Measurements from ENCODE around the gene CST9.
"Not testable (repeated sequence)": the region's sequence is repeated elsewhere in the genome, so short reads cannot be mapped to it uniquely, and the experiment has no call there.

Gene CST9

GRCh38 chr20:23622401-23622800, 16.7 kb upstream of the CST9 start:
- not testable (repeated sequence) for FAIRE-seq

DNA sequence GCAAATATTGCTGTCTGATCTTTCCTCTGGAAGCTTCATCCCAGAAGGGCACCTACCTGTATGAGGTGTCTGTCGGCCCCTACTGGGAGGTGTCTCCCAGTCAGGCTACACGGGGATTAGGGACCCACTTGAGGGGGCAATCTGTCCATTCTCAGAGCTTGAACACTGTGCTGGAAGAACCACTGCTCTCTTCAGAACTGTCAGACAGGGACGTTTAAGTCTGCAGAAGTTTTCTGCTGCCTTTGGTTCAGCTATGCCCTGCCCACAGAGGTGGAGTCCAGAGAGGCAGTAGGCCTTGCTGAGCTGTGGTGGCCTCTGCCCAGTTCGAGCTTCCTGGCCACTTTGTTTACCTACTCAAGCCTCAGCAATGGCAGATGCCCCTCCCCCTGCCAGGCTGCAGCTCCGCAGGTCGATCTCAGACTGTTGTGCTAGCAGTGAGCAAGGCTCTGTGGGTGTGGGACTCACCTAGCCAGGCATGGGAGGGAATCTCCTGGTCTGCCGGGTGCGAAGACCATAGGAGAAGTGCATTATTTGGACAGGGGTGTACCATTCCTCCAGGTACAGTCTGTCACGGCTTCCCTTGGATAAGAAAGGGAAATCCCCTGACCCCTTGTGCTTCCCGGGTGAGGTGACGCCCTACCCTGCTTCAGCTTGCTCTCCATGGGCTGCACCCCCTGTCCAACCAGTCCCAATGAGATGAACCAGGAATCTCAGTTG, 15.1 kb upstream of the CST9 start:
- FAIRE-seq = not testable (repeated sequence)

DNA sequence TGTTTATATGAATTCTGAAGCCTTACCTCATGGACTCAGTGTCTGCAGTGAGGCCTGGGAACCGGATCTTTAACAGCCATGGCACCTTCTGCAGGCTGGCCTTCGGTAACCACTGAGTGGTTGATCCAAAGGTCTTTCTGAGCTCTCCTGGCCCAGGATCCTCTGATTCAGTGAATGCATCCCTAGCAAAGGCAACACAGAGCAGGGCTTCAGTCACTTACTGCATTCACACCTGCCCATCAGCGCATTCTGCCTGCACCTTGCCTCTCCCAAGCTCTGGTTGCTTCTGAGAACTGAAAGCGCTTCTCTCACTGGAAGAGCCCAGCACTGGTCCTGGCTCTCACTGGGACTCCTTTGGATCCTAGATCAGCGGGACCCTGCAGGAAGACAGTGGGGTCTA, 8.4 kb upstream of the CST9 start:
- no peak for FAIRE-seq

DNA sequence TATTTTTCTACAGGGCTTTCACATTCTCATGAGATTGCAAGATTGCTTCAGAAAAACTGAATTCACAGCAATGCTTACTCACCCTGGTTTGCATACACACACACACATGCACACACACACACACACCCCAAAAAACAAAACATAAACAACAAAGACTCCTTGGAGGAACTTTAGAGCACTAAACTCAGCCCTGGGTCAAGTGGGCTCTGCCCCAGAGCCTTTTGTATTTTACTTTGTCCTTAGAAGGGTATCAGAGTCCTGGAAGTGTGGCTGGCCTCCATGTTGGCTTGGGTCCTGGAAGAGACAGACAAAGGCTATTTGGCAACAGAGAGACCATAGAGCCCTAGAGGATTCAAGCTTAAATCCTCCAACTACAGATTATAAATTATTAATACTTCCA, 8.0 kb upstream of the CST9 start:
- FAIRE-seq = no peak

DNA sequence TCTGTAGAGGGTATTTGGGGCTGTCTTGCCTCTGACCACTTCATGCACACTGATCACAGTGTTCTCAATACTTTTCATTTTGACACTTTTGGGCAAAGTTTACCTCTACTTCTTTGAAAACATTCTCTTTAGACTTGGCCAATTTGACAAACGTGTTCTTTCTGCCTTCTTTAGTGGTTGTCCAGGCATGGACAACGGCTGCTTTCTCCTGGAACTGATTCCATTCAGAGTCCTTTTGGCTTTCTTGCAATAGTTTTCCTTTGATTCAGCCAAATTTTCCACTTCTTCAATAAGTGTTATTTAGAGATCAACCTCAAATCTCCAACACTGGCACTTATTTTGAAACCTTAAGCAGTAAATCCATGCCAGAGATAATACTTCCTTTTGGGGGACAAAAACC, 6.7 kb upstream of the CST9 start:
- no peak for FAIRE-seq

GRCh38 chr20:23609486-23610109, 3.9 kb upstream of the CST9 start:
- no peak for FAIRE-seq

- FAIRE-seq = no peak
Observed at GRCh38 chr20:23608251-23608846, 2.6 kb upstream of the CST9 start.

DNA sequence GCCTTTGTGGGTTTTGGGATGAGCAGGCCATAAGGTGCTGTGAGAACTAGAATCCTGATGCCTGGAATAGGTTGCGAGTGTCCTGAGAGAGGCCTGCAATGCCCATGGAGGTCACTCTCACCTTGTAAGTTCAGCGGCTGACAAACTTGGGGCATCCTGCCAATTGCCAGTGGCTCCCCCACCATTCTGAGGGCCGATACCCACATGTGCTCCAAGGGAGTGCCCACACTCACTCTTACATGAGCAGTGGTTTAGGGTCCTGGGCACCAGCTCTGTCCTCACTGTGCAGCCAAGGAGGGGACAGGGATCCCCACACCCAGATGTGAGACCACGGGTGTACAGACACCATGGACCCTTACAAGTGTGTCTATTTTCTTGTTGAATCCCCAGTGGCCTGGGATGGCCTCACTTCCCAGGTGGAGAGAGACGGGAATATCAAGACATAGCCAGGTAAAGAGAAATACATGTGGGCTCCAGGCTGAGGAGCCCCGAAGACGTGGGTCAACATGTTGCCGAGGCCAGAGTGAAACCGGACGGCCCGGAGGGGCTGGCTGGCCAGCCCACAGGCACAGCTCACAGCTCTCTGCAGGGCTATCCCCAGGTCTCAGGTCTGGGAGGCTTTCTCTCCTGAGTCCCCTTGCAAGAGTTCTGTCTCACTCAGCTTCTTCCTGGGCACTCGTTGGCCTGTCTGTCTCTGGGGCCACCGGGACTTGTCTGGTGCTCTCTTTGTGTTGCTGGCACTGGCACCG, 2.0 kb upstream of the CST9 start:
- FAIRE-seq = no peak

GRCh38 chr20:23606652-23607049, 934 bp upstream of the CST9 start:
- no peak for FAIRE-seq

DNA sequence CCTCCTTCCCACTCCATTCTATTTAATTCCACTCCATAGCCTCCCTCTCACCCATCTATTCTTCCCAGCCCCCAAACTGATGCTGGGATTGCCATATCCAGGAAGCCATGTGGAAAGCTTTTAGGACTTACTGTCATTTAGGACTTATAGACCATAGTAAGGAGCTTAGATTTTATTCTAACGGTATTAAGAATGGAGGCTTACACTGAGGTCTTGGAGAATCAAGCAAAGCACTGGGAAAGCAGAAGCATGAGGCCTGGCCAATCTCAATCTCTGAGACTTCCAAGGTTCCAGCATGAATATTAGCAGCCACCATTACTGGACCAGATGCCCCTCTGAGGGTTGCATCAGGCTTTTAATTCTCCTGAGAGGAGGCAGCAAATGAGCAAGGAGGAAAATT, 1.4 kb downstream of the CST9 start:
- FAIRE-seq = no peak

DNA sequence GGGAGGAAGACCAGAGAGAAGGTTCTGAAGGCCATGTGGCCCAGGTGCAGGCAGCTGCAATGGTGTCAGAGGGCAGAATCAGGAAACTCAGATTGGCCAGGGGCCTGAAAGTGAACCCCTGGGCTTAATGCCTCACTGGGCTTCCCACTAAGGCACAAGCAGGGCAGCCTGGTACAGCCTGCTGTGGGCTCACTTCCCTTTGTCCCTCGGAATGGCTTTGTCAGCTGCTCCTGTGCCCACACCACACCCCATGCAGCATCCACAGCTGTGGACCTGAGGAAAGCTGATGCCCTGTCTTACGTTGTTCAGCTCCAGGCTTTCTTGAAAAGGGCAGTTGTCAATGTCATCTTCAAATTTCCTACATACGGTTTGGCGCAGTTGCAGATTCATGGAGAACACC, 2.4 kb downstream of the CST9 start:
- FAIRE-seq = no peak

DNA sequence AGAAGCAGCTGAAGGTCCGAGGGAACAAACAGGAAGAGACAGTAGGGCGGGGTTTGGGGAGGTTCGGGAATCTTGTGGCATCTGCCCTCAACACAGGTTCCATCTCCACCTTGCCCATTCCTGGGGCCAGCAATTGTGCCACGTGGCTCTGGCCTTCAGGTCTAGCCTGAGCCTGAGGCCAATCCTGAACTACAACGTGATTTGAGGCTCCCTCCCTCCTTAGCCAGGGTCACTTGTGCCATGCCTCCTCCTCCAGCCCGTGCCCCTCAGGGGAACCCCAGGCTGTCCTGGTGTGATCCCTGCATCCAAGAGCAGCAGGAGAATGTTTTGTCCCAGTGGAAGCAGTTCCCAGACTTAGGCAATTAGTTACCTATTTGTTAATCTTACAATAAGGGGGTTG, 3.0 kb downstream of the CST9 start:
- no peak for FAIRE-seq

DNA sequence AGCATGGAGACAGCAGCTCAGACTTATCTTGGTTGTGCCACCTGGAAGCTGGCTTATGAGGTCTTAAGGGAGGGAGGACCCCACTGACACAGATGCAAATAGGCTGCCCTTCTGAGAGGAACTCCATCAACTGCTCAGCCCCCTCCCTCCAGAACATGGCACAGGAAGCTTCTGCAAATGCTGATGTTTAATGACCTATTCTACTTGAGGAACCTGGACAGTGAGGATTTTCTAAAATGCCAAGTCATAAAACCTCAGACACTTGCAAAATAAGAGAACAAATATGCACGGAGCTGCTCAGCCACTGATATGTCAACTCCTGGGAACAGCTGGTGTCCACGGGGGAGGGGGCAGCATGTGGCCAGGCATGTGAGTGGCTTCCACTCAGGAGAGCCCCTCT, 3.5 kb downstream of the CST9 start:
- FAIRE-seq = no peak

GRCh38 chr20:23601715-23602114, 4.0 kb downstream of the CST9 start:
- FAIRE-seq = no peak

GRCh38 chr20:23598481-23598880, 7.2 kb downstream of the CST9 start:
- FAIRE-seq = no peak

- FAIRE-seq = no peak
Observed at GRCh38 chr20:23596579-23597250, 9.0 kb downstream of the CST9 start.

DNA sequence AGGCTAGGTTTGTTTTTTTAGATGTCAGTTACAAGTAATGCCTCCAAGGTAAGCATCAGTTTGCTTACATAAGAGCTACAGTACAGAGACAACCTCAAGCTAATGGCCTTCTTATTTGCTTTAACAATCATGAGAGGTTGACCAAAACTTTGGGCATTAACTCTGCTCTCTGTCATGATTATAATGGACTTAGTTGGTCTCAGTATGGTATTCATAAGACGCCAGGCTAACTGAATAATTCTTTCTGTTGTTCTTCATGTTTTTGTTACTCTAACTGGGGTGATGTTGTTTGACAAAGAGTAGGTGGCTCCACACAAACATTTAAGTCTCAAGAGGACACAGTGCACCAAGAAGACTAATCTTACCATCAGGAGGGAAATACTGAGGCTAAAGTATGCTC, 9.8 kb downstream of the CST9 start:
- FAIRE-seq = no peak

- no peak for FAIRE-seq
Observed at GRCh38 chr20:23588434-23589403, 17.0 kb downstream of the CST9 start.

DNA sequence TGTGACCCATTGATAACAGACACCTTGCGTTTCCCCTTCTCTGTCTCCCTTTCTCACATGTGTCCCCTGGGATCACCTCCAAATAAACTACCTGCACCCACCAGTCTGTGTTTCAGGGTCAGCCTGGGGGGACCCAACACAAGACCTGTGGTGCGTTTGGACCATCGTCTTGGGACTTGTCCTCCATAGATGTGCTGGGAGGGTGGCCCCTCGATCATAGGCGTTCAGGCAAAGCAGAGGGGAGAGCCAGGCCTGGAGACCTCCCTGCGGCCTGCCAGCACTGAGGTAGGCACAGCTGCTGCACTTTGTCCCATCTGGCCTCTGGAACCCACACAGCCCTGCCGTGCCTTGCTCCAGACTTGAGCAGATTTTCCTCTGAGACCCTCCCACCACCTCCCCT, 18.1 kb downstream of the CST9 start:
- no peak for FAIRE-seq

GRCh38 chr20:23586735-23587525, 18.8 kb downstream of the CST9 start:
- no peak for FAIRE-seq
